SKM-1 (cell line): ENCODE results near the gene TLE7.

Experiments
- DNase-seq: peaks from one replicate; lab custom pipeline; 2025; ENCODE audit not compliant: unreplicated experiment; lab: John Stamatoyannopoulos, UW

Gene TLE7

DNA sequence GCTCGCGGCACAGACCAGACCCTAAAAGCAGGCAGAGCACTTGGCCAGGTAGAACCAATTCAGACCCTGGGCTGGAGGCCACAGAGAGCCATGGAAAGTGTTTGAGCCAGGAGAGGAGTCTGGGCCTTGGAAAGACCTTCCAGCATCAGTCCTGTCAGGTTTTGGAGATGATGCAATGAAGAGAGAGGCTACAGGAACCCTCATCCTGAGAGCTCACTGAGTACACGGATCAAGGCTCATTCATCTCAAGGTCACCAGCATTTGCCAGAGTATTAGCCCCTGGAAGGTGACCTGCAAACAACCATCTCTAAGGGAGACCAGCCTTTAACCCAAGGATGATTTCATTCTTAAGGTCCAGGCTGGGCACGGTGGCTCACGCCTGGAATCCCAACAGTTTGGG is 27.8 kb downstream of the TLE7 start:
- DNase-seq = no peak

GRCh38 chr16:71413341-71413740 is 28.5 kb downstream of the TLE7 start:
- no peak for DNase-seq

- peak; percentile 32 for DNase-seq
Measured at GRCh38 chr16:71412270-71413160, 29.3 kb downstream of the TLE7 start.

- no peak for DNase-seq
Measured at GRCh38 chr16:71410146-71410545, 31.7 kb downstream of the TLE7 start.

- no peak for DNase-seq
Measured at GRCh38 chr16:71409011-71409775, 32.7 kb downstream of the TLE7 start.

GRCh38 chr16:71408536-71408935 is 33.3 kb downstream of the TLE7 start:
- DNase-seq = no peak

DNA sequence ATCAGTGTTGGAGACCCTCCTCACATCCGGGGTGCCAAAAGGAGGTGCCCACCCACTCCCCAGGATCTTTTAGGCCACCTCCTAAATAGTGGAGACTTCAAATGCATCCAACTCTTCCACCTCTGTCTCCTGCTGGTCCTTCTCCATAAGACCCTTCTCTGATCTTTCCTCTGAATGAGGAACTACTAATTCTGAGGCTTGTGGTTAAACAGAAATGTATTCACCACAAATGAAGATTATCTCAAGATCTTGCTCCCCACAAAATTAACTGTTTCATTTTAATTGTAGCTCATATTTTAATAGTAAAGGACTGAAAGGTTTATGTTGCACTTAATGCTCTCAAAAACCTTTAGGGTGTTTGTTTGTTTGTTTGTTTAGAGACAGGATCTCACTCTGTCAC is 34.1 kb downstream of the TLE7 start:
- DNase-seq = no peak

GRCh38 chr16:71406724-71407123 is 35.1 kb downstream of the TLE7 start:
- DNase-seq = no peak

- no peak for DNase-seq
Measured at GRCh38 chr16:71406316-71406715, 35.5 kb downstream of the TLE7 start.

GRCh38 chr16:71404364-71404763 is 37.5 kb downstream of the TLE7 start:
- DNase-seq = no peak

DNA sequence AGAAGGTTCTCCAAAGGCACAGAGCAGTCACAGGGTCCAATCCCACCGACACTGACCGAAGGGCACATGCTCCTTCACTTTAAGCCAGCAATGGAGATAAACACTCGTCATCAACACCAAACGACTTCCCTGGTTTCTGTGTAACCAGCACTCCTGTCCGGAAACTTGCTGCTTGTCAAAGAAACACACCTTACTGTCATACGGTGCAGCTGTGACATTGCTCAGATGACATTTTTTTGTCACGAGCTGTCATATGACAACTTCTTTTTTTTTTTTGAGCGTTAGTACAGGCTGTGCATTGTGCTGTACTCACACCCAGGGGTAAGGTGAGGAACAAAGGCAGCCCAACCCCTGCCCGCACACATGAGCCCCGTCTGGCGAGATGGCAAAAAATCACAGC is 39.2 kb downstream of the TLE7 start:
- no peak for DNase-seq

DNA sequence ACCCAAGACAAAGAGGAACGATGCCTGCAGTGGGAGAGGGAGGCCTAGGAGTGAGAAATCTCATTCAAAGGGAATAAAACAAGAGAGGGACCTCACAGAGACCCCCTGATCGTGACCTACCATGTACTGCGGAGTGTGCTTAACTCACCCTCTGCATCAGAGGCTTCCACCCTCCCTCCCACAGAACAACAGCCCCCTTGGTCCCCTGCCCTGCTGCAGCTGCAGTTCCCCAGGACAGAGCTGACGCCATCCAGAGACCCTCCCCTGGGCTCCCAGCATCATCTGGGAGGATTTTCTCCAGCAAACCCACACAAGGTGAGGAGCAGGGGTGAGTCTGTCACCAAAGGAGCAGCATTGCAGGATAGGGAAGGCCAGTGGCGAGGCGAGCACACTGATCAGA is 39.8 kb downstream of the TLE7 start:
- no peak for DNase-seq

- no peak for DNase-seq
Measured at GRCh38 chr16:71399801-71400563, 41.9 kb downstream of the TLE7 start.

- DNase-seq = no peak
Measured at GRCh38 chr16:71396594-71396993, 45.3 kb downstream of the TLE7 start.

DNA sequence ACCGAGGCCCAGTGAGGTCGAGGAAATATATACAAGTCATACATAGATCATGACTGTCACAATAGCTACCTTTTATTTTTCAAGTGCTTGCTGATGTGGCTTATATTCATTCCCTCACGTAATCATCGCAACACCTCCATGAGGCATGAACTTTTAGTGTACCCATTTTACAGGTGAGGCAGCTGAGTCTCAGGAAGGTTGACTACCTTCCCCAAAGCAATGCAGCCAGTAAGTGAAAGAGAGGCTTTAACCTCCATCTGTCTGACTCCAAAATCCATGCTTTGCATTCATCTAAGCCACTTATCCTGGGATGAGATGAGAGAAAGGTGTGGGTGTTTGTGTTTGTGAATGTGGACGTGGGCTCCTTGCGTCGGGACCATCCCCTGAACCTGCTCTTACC is 52.5 kb downstream of the TLE7 start:
- DNase-seq = no peak

DNA sequence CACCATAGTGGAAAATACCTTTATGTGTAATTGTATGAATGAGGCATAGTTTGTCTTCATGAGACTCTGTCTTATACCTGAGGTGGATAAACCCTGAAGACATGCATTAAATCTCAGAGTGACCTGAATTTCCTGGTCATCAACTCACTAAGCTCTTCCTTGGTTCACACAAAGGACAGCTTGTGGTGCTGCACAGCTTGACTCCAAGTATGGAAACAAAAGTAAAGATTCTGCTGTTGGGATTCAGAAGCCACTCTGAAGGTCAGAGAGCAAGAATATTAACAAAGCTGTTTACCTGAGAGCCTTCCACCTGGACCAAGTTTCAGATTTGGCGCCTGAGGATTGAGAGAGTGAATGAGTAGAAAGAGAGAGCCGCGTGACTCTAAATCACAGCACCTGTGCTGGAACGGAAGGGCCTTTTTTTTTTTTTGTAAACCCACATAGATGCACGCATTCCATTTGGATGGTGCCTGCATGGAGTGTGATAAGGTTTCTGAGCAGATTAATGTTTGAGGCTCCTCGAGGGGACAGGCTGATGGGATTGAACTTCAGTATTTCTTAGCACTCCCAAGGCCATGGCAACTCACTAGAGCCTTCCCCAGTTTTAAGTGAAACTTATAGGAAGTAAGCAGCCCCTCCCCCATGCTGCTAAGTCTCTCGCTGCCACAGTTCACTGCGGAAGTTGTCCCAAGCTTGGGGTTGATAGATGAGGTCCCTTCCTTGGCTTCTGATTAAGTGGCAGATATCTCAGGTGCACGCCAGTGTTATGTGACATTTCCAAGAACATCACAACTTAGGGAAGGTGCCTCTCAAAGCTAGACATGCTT is 54.6 kb downstream of the TLE7 start:
- DNase-seq = no peak

GRCh38 chr16:71384073-71384724 is 57.7 kb downstream of the TLE7 start:
- DNase-seq = no peak

DNA sequence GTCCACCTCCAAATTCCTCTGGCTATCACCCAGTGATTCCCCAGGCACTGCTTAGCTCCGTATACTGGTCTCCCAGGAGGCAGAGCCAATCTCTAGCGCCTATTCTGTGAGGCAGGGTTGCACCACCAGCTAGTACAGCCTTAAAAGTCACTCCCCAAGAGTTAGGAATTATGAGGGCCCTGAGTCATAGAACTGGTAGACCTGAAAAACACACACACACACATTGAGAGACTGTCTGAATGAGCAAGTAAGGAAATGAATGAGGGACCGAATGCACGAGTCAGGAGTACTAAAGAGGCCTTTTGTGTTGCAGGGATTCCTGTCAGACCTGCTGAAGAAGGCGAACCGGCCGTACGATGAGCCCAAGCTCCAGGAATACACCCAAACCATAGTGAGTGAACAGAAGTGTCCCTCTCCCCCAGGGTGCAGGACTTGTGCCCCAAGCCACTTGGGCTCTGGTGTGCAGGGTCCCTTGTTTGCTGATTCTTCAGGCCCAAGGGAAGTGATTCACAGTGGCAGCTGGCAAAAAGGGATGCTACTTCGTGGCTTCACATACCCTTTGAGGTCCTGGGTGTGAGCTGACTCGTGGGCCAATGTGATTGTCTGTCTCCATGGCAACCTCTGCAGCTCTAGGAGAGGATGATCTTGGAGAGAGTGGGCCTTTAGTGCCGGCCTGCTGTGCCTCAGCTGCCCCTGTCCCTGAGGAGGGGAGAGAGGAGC is 58.6 kb downstream of the TLE7 start:
- no peak for DNase-seq

GRCh38 chr16:71380831-71381230 is 61.0 kb downstream of the TLE7 start:
- no peak for DNase-seq
